Measurements from ENCODE around the gene RFLNA. TPM values are rescaled to one million over a fixed set of nuclear protein-coding genes. Genes with fewer than 3 reads are reported as not detected.

RFLNA gene
- polyA plus RNA-seq, 1 donor from 2014 or later = 9.6 TPM

DNA sequence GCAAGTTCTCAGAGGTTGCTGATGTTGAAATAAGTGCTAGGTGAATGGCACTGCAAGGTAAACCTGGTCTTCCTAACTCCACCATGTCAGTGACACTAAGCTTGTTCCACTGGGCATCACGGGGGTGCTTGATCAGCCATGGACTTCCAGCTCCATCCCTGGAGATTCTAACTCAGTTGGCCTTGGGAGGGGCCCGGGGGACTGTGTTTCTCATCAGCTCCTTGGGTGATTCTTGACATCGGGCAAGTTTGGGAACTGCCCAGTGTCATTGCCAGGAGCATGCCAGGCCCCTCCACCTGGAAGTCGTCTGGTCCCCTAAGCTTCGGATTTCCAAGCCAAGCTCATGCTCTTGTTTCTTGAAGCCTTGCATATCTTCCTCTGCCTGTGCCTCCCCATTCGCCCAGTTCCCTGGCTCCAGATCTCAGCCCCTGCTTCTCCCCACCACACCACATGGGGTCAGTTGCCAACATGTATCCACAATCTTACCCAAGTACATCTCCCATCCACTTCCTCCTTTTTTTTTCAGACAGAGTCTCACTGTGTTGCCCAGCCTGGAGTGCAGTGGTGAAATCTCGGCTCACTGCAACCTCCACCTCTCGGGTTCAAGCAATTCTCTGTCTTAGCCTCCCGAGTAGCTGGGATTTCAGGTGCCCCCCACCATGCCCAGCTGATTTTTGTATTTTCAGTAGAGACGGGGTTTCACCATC is 30.7 kb upstream of the RFLNA start:
- Histone ChIP-seq H3K36me3 (ENCODE audit: insufficient read depth, low read length) (no peaks in the 10 kb centered on the region), H3K9me2 (ENCODE audit: insufficient read depth, low read length) (no peaks in the 10 kb centered on the region), H3K9ac (ENCODE audit: low read length) (no peak overlapping the region), H3K4me3 (ENCODE audit: low read length) (no peak overlapping the region), H2AFZ (ENCODE audit: low read depth, low read length) (no peak overlapping the region), H3K79me2 (replicated peaks; ENCODE audit: insufficient read depth, low read length) (no peaks in the 10 kb centered on the region), H3K9me3 (ENCODE audit: low read length) (no peaks in the 10 kb centered on the region), H3K27ac (ENCODE audit: low read length) (no peak overlapping the region), H3F3A (ENCODE audit: insufficient read depth, low read length, poor library complexity, severe bottlenecking) (no peaks in the 10 kb centered on the region), H4K20me1 (ENCODE audit: insufficient read depth) (no peaks in the 10 kb centered on the region), H3K4me2 (ENCODE audit: low read length) (no peak overlapping the region), H3K27me3 (ENCODE audit: insufficient read depth, low read depth, low read length) (no peaks in the 10 kb centered on the region)
- no peak for TF ChIP-seq EP300 (conservative IDR thresholded peaks at IDR 0.05; ENCODE audit: poor library complexity, severe bottlenecking)
- no peak for TF ChIP-seq EZH2 (IDR thresholded peaks at IDR 0.05; ENCODE audit: borderline replicate concordance, insufficient read depth, low read length, poor library complexity, severe bottlenecking)
- TF ChIP-seq, protein P1, sequence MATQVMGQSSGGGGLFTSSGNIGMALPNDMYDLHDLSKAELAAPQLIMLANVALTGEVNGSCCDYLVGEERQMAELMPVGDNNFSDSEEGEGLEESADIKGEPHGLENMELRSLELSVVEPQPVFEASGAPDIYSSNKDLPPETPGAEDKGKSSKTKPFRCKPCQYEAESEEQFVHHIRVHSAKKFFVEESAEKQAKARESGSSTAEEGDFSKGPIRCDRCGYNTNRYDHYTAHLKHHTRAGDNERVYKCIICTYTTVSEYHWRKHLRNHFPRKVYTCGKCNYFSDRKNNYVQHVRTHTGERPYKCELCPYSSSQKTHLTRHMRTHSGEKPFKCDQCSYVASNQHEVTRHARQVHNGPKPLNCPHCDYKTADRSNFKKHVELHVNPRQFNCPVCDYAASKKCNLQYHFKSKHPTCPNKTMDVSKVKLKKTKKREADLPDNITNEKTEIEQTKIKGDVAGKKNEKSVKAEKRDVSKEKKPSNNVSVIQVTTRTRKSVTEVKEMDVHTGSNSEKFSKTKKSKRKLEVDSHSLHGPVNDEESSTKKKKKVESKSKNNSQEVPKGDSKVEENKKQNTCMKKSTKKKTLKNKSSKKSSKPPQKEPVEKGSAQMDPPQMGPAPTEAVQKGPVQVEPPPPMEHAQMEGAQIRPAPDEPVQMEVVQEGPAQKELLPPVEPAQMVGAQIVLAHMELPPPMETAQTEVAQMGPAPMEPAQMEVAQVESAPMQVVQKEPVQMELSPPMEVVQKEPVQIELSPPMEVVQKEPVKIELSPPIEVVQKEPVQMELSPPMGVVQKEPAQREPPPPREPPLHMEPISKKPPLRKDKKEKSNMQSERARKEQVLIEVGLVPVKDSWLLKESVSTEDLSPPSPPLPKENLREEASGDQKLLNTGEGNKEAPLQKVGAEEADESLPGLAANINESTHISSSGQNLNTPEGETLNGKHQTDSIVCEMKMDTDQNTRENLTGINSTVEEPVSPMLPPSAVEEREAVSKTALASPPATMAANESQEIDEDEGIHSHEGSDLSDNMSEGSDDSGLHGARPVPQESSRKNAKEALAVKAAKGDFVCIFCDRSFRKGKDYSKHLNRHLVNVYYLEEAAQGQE (IDR thresholded peaks at IDR 0.05; ENCODE audit: borderline replicate concordance) = no peak
- TF ChIP-seq SMC3 (conservative IDR thresholded peaks at IDR 0.05; ENCODE audit: poor library complexity) = no peak
- TF ChIP-seq RAD21 (conservative IDR thresholded peaks at IDR 0.05) = no peak
- no peak for TF ChIP-seq TAF1 (IDR thresholded peaks at IDR 0.05; ENCODE audit: low read depth)
- no peak for TF ChIP-seq MXI1 (conservative IDR thresholded peaks at IDR 0.05; ENCODE audit: poor library complexity, severe bottlenecking)
- TF ChIP-seq, protein P2, sequence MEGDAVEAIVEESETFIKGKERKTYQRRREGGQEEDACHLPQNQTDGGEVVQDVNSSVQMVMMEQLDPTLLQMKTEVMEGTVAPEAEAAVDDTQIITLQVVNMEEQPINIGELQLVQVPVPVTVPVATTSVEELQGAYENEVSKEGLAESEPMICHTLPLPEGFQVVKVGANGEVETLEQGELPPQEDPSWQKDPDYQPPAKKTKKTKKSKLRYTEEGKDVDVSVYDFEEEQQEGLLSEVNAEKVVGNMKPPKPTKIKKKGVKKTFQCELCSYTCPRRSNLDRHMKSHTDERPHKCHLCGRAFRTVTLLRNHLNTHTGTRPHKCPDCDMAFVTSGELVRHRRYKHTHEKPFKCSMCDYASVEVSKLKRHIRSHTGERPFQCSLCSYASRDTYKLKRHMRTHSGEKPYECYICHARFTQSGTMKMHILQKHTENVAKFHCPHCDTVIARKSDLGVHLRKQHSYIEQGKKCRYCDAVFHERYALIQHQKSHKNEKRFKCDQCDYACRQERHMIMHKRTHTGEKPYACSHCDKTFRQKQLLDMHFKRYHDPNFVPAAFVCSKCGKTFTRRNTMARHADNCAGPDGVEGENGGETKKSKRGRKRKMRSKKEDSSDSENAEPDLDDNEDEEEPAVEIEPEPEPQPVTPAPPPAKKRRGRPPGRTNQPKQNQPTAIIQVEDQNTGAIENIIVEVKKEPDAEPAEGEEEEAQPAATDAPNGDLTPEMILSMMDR (IDR thresholded peaks at IDR 0.05; ENCODE audit: poor library complexity, severe bottlenecking) = no peak
- no peak for TF ChIP-seq POLR2AphosphoS5 (IDR thresholded peaks at IDR 0.05)

DNA sequence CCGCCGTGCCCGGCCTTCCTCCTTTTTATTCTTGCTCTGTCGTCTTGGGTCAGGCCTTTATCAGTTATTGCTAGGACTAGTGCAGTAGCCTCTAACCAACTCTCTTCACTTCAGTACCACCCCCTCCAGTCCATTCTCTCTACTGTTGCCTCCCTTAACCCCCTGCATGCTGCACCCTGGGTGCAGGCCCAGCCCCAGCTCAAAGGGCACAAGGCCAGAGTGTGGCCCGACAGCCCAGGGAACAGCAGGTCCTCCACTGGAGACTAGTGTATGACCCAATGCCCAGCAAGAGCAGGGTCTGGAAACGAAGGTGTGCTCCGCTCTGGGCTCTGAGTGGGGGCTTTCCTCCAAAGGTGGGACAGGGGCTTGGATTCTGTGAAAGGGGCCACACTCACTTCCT is 30.0 kb upstream of the RFLNA start:
- Histone ChIP-seq H3K4me2 (ENCODE audit: low read length) (no peak overlapping the region), H3K36me3 (ENCODE audit: insufficient read depth, low read length) (no peaks in the 10 kb centered on the region), H3K4me3 (ENCODE audit: low read length) (no peak overlapping the region), H2AFZ (ENCODE audit: low read depth, low read length) (no peak overlapping the region), H3K9ac (ENCODE audit: low read length) (no peak overlapping the region), H4K20me1 (ENCODE audit: insufficient read depth) (no peaks in the 10 kb centered on the region), H3F3A (ENCODE audit: insufficient read depth, low read length, poor library complexity, severe bottlenecking) (no peaks in the 10 kb centered on the region), H3K27me3 (ENCODE audit: insufficient read depth, low read depth, low read length) (no peaks in the 10 kb centered on the region), H3K9me3 (ENCODE audit: low read length) (no peaks in the 10 kb centered on the region), H3K79me2 (replicated peaks; ENCODE audit: insufficient read depth, low read length) (no peaks in the 10 kb centered on the region), H3K27ac (ENCODE audit: low read length) (no peak overlapping the region), H3K9me2 (ENCODE audit: insufficient read depth, low read length) (no peaks in the 10 kb centered on the region)
- TF ChIP-seq EZH2 (IDR thresholded peaks at IDR 0.05; ENCODE audit: borderline replicate concordance, insufficient read depth, low read length, poor library complexity, severe bottlenecking) = no peak
- no peak for TF ChIP-seq MXI1 (conservative IDR thresholded peaks at IDR 0.05; ENCODE audit: poor library complexity, severe bottlenecking)
- no peak for TF ChIP-seq SMC3 (conservative IDR thresholded peaks at IDR 0.05; ENCODE audit: poor library complexity)
- TF ChIP-seq, protein P1 (IDR thresholded peaks at IDR 0.05; ENCODE audit: borderline replicate concordance) = no peak
- TF ChIP-seq POLR2AphosphoS5 (IDR thresholded peaks at IDR 0.05) = no peak
- TF ChIP-seq, protein P2 (IDR thresholded peaks at IDR 0.05; ENCODE audit: poor library complexity, severe bottlenecking) = no peak
- TF ChIP-seq TAF1 (IDR thresholded peaks at IDR 0.05; ENCODE audit: low read depth) = no peak
- no peak for TF ChIP-seq EP300 (conservative IDR thresholded peaks at IDR 0.05; ENCODE audit: poor library complexity, severe bottlenecking)
- no peak for TF ChIP-seq RAD21 (conservative IDR thresholded peaks at IDR 0.05)
